CD4-positive, alpha-beta T cell treated with Interleukin-17A for 4 hours (primary cell): ENCODE measurements around the gene KCNK1.
"Not testable (repeated sequence)": the region's sequence is repeated elsewhere in the genome, so short reads cannot be mapped to it uniquely, and the experiment has no call there.

Source experiments
- DNase-seq: peaks from one replicate; pipeline ENCODE4 v3.0.0-alpha.2; 2020; ENCODE audit warnings: mixed read lengths

The KCNK1 gene

DNA sequence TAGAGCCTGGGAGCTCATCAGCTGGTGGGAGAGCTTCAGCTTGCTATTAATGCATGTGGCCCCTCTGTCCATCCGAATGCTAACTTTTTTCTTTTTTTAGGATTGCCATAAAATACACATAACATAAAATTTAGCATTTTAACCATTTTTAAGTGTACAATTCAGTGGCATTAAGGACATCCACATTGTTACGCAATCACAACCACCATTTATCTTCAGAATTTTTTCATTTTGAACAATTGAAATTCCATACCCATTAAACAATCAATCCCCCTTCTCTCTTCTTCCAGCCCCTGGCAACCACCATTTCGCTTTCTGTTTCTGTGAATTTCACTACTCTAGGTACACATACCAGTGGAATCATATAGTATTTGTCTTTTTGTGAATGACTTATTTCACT, 4.9 kb upstream of the KCNK1 start:
- no peak for DNase-seq

DNA sequence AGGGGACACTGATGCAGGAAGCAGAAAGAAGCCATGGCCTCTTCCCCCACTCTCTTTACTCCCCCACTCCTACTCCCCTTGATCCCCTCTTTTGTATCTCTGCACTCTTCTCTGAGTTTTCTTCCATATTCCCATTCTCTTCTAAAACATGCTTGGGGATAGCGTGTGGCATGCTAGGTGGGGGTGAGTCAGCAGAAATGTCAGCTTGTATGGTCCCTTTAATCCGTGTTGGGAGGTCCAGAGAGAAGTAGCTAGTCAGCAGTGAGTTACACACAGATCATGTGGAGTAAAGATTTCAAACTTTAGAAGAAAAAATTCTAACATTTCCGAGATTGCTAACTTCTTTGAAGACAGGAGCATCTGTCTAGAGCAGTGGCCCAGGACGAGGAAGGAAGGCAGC, 4.0 kb upstream of the KCNK1 start:
- DNase-seq, result no peak

- DNase-seq, result no peak
Observed at GRCh38 chr1:233610628-233611027, 3.3 kb upstream of the KCNK1 start.

- DNase-seq, result not testable (repeated sequence)
Observed at GRCh38 chr1:233611363-233611762, 2.5 kb upstream of the KCNK1 start.

DNA sequence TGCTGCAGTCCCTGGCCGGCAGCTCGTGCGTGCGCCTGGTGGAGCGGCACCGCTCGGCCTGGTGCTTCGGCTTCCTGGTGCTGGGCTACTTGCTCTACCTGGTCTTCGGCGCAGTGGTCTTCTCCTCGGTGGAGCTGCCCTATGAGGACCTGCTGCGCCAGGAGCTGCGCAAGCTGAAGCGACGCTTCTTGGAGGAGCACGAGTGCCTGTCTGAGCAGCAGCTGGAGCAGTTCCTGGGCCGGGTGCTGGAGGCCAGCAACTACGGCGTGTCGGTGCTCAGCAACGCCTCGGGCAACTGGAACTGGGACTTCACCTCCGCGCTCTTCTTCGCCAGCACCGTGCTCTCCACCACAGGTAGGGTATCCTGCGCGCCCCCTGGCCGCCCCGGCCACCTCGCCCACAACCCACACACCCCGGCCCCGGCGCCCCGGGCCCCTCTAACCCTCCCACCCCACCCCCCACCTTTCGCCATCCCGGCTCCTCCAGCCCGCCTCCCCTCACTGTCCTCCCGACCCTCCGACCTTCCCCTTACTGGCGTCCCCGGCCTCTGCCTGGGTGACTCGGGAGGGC, 352 bp downstream of the KCNK1 start:
- DNase-seq, result no peak

DNA sequence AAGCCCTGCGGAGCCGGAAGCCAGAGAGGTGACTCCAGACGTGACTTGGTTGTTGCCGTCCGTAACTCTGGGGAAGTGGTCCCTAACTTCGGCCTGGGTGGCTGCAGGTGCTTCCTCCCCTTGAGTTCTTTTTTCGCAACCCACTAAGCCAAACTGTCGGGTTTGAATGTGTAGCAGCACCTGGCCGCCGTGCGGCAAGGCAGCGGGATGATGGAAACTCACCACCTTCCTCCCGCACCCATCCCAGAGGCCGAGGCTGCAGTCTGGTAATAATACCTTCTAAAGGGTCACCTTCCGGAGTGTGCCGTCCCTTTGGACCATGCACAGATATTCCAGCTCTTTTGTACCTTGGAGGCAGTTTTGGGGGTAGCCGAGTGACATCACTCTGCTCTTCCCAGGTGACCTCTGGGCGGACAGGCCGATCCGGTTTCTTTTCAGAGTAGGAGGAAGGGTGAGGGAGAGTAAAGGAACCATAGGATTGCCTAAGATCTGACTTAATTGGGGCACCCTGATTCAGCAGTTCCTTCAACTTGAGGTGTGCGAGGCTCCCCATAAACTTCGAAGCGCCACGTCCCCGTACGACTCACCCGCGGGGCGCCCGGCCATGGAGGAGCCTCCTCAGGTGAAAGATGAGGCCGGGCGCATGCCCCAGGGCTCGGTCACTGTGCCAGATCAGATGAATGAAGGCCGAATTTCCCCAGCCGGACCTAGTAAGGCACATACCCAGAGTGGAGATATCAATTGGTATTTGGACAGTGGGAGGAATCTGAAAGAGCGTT, 1.0 kb downstream of the KCNK1 start:
- no peak for DNase-seq

GRCh38 chr1:233615571-233615970, 1.7 kb downstream of the KCNK1 start:
- no peak for DNase-seq

GRCh38 chr1:233617025-233617424, 3.1 kb downstream of the KCNK1 start:
- no peak for DNase-seq

GRCh38 chr1:233619414-233619813, 5.5 kb downstream of the KCNK1 start:
- DNase-seq, result not testable (repeated sequence)

DNA sequence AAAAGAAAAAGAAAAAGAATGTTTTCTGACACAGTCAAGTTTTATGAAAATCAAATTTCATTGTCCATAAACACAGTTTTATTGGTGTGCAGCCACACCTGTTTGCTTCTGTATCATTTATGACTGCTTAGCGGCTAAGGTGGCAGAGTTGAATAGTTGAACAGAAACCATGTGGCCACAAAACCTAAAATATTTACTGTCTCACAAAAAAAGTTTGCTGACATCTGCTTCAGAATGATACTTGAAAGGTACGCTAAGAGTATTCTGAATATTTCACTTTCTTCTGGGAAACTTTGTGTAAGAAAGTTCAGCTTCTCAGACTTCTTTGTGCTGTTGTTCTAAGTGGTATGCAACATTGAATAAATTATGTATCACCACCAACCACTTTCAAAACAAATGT, 6.2 kb downstream of the KCNK1 start:
- DNase-seq, result no peak

- no peak for DNase-seq
Observed at GRCh38 chr1:233621923-233622322, 8.0 kb downstream of the KCNK1 start.

DNA sequence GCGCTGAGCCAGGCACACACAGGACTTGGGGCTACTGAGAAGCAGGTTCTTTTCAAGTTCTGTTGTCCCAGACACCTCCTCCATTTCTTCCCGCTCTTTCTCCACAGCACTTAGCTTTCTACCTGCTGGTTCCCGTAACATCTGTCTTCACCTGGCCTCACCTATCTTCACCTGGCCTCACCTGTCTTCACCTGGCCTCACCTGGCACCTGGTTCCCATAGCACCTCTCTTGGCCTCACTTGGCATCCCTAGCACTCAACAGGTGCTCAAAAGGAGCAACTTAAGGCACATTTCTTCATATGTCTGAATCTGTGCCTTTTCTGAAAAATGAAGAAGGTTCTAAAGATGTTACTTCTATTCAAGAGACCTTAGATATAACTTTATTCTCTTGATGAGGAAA, 10.4 kb downstream of the KCNK1 start:
- no peak for DNase-seq

DNA sequence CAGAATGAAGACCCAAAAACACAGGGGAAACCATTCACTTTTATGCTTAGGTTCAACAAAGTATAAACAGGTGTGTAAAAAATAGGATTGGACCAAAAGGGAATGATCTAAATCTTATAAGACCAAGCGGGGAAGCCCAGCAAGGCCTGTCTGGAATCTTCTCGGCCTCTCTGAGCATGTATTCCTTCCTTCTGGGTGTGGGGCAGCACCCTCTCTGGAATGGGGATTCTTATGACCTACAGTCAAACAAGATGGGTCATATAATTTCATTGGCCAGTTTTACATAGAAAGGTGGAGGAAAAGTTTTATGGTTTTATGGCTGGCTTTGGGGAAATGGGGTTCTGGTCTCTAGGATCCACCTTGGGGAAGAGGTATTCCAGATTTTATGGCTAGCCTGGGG, 11.2 kb downstream of the KCNK1 start:
- no peak for DNase-seq

DNA sequence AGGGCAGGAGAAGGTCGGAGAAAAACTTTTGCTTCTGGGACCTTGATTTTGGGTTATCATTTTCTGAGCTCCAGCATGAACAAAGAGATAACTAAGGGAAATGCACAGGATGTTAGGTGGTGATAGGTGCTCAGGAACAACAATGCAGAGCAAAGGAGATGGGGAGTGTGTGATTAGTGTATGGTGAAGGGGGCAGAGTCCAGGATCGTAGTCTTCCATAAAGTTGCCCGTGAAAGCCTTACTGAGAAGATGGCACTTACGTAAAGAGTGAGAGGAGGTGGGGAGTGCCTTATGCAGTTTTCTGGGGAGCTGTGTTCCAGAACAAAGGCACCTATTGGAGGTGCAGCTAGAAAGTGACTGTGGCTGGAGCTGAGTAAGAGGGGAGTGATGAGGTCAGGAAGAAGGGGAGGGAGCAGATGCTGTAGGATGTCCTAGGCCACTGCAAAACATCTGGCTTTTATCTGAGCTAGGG, 11.6 kb downstream of the KCNK1 start:
- DNase-seq, result no peak

DNA sequence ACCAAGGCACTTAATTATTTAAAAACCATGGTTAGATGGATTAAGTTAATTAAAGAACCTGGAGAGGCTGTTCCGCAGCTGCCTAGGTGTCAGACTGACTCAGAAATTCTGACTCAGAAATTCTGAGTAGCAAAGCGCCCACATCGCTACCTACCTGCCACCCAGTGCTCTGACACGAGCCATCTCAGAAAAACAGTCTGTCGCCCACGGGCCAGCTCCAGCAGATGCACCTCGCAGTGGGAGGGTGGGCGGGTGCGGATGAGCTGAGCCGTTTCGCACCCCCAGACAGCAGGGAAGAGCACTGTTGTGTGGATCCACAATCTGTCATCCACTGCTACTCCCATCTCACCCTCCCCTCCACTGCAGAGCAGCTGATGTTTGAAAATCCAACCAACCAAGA, 13.5 kb downstream of the KCNK1 start:
- no peak for DNase-seq

- no peak for DNase-seq
Observed at GRCh38 chr1:233627823-233628222, 13.9 kb downstream of the KCNK1 start.

- DNase-seq, result no peak
Observed at GRCh38 chr1:233629305-233629935, 15.5 kb downstream of the KCNK1 start.

DNA sequence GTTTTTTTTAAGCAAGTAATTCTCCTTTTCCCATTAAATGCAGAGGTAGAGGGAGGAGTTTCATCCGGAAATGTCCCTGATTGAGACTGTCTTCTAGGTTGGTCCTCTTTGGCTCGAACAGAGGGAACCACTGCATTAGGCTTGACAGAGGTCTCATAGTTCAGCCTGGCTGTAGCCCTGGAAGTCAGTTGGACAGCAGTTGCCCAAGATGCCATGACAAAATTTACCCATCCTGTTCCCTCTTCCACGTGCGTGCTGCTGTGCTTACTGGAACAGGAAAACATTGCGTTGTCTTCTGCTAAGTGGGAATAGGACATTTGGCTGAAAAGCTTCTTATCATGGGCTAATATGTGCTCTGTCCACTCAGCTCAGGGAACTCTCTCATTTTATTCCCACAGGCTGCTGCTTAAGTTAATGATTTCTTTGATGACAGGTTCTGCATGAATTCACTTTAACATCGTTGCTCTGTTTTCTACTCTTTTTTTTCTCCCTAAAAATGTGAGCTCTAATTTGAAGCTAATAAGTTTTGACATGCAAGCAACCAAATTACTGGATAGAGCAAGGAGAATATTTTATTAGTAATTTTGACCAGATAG, 18.0 kb downstream of the KCNK1 start:
- no peak for DNase-seq

DNA sequence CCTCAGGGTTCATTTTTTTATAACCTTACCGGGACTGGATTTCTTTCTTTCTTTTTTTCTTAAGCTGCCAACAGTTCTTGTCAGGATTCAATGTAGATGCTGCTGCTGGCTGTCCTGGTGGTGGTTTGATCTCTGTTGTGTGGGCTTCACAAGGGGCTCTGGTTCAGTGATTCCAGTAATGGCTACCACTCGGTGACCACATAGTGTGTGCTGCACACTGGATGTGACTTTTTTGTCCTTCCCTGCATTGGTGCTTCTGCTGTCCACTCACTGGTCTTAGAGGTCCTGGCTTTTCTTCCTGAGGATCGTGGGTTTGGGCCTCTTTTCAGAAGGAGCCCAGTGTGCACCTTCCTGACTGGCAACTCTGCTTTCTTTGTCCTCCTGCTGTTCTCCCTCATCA, 18.5 kb downstream of the KCNK1 start:
- DNase-seq, result no peak

- no peak for DNase-seq
Observed at GRCh38 chr1:233635765-233636502, 22.0 kb downstream of the KCNK1 start.

- no peak for DNase-seq
Observed at GRCh38 chr1:233636503-233636877, 22.6 kb downstream of the KCNK1 start.

GRCh38 chr1:233638513-233638912, 24.6 kb downstream of the KCNK1 start:
- DNase-seq, result no peak

- DNase-seq, result no peak
Observed at GRCh38 chr1:233639611-233640010, 25.7 kb downstream of the KCNK1 start.
